Adipose tissue (tissue), 3 donors: ENCODE results near the gene CDC25A. TPM values are rescaled to one million over a fixed set of nuclear protein-coding genes. Genes with fewer than 3 reads are reported as not detected.
"Not testable (repeated sequence)": the region's sequence is repeated elsewhere in the genome, so short reads cannot be mapped to it uniquely, and the experiment has no call there.

Source experiments
- H3K27ac ChIP-seq: one replicate; pipeline ENCODE4 v1.5.1; 2013; ENCODE audit warnings: low read depth, low read length
- WGBS, 3 donors: extraction: QIAGEN DNeasy Blood & Tissue Kit; methylation state at CpG; one replicate each; pipeline ENCODE4 v1.1.7; 2013; 5-methylcytosine and 5-hydroxymethylcytosine counted together
- polyA plus RNA-seq, 3 donors: library from polyadenylated mRNA; stranded (reverse); fragments of 200-250 nt; gene quantifications; one replicate each; pipeline ENCODE4 v1.2.3, GENCODE V29; 2013
- donor health status: healthy with polysubstance abuse.
- donor health status: Bipolar disorder and iron deficiency.
- donor health status: healthy.

The CDC25A gene
- under 1 TPM; 0.17 to 0.79 (median 0.19) TPM for polyA plus RNA-seq

DNA sequence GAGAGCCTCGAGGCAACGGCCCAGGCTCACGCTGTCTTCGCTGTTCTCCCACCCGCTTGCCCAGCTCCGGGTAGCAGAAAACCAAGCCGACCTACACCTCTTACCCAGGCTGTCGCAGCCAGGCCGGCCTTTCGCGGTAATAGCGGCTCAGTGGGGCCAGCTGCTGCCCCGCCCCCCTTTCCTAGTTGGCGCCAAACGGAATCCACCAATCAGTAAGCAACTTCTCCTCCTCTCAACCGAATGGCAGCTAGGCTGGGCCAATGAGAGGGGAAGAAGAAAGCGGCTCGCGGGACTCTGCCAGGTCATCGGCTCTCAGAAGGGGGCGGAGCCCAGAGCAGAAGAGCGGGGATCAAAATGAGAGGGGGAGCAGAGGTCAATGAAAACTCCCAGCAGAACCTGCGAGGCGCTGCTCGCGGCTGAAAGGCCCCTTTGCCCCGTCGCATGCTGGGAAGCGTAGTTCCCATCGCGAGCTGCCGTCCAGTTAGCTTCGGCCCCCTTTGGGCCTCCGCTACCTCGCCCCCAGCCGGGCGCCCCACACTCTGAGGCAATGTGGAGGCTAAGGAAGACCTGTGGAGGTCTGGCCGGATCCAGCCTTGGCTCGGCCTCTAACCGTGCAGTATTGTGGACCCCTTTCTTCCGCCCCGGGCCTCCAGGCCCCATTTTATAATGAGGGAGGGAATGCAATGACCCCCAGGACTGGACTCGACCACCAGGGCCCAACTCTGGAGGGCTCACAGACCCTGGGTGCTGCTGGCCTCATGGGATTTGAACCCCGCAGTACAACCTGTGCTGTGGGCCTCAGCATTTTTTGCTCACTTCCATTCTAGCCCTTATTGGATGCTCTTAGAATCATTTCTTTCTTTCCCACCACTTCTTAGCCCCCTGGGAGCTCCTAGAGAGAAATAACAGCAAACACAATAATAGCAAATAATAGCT lies at the start of gene CDC25A:
Gene CDC25A (minus strand): TSS at position 152 of the 936 bp plus-strand sequence. CDS start 470 bp downstream, outside the sequence.
- H3K27ac ChIP-seq = no peak within 1 kb of the TSS
- 7 to 9% (median 8%) methylated on average over 44 of the region's 44 CpGs for WGBS, 3 donors

DNA sequence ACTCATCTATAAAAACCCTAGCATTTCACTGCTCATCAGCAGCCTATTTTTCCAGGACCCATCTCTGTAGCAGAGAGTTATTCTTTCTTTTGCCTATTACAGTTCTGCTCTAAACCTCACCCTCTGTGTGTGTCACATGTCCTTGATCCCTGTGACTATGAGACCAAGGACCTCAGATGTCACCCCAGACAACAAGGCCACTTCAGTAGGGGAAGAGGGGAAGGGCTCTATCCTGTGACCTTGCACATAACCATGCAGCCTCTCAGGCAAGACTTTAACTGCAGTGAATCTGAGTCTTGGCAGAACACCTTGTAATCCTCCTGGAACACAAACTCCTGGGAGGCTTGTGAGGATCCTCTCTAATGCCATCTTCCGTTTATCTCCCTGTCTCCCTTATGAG lies 48.3 kb upstream of the CDC25A start:
- no peak overlapping the region for H3K27ac ChIP-seq
- WGBS, 3 donors = 64 to 71% (median 71%) methylated on average over 1 of the region's 1 CpG

GRCh38 chr3:48233542-48233941 lies 45.3 kb upstream of the CDC25A start:
- WGBS, 3 donors = 53 to 88% (median 82%) methylated on average over 2 of the region's 2 CpGs
- H3K27ac ChIP-seq = no peak overlapping the region

DNA sequence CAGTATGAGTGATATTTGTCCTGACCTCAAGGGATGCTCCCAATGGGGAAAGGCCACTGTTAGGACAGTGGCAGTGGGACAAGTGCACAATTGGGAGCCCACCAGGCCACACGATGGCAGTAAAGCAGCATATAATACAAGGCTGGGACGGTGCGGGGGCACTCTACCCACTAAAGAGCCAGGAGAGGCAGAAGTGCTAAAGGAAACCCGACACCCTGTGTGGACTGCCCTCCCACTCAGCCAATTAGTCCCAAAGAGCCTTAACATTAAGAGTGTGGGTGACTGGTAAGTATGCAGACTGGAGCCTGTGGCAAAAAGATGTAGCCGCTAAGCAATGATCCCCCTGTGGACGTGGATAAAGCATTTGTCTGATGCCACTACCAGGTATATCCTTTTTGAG lies 44.5 kb upstream of the CDC25A start:
- no peak overlapping the region for H3K27ac ChIP-seq
- WGBS, 3 donors = 15 to 33% (median 29%) methylated on average over 6 of the region's 6 CpGs

DNA sequence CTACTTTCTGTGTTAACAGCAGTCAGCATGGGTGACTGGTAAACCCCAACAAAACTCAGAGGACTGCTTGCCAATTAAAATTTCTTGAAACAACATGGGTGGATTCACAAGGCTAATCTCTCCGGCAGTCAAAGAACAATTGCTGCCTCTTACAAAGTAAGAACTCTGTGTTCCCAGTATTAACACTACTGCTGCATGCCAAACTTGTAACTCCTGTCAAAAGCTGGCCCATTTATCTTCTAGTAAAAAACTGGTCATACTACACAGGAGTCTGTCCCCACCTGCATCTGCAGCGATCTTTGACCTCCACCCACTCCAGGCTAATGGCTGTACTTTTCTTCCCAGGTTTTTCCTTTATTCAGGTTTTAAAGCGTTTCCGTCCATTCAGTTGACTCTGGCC lies 44.0 kb upstream of the CDC25A start:
- WGBS, 3 donors = 40 to 70% (median 69%) methylated on average over 4 of the region's 4 CpGs
- H3K27ac ChIP-seq = no peak overlapping the region

DNA sequence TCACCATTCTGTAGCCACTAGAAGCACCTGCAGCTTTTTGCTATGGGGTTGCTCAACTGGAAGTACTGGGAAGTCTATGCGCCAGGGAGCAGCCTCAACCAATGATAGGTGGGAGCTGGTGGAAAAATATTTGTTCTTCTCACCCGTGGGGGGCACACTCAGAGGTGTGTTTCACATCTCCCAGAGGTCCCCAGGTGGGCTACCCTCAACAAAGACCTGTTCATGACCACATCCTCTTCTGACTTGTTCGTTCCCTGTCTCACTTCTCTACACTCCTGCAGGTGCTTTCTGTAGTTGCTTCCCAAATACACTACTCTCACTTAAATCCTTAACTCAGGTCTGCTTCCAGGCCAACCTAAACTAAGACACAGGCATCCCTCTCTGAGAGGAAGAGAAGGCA lies 38.7 kb upstream of the CDC25A start:
- WGBS, 3 donors = 20 to 50% (median 31%) methylated on average over 3 of the region's 3 CpGs
- no peak overlapping the region for H3K27ac ChIP-seq

DNA sequence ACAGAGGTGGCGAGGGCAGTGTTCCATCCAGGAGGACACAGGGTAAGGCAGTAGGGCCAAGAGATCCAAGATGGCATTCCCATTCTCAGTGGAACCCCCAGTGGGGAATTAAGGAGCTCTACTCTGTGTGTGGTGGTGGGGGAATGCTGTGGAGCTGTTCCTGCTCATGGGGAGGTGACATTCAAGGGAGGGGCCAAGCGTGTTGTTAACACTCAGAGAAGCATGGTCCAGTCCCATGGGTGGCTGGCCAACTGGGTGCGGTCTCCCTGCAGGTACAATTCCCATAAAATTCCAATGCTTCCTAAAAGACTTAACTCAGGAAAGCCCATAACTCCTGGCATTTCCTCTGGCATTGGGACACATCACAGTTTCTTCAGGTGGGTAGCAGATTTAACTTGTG lies 37.4 kb upstream of the CDC25A start:
- 84 to 90% (median 88%) methylated on average over 3 of the region's 3 CpGs for WGBS, 3 donors
- no peak overlapping the region for H3K27ac ChIP-seq

DNA sequence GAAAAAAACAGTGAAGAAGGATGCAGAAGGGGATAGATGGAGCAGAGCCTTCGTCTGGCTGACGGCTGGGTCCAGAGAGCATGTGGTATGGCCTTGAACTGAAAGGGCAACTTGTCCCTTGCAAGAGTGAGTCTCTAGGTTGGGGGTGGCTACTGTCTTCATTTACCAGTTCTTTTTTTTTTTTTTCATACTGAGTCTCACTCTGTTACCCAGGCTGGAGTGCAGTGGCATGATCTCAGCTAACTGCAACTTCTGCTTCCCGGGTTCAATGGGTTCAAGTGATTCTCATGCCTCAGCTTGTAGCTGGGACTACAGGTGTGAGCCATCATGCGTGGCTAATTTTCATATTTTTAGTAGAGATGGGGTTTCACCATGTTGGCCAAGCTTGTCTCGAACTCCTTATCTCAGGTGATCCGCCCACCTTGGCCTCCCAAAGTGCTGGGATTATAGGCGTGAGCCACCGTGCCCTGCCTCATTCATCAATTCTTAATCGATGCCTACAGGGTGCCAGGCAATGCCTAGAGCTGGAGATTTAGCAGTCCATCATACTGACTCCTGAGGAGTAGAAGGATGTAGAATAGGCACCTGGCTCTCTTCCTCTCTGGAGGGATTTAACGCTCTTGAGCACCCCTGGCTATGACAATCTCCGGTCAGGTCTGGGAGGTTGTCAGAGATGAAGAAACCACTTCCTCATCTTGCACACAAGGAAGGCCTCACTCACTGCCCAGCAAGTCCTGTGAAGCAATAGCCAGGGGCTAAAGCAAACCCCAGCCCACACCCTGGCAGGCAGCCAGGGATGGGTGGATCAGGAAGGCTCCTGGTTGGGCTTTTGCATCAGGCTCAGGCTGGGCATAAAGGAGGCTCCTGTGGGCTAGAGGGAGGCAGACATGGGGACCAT lies 34.6 kb upstream of the CDC25A start, which contains the start of gene CAMP:
Gene CAMP (plus strand): TSS at position 880 of the 898 bp plus-strand sequence. CDS start 17 bp downstream, at position 897.
- no peak within 1 kb of the TSS for H3K27ac ChIP-seq
- WGBS, 3 donors = 73 to 85% (median 74%) methylated on average over 11 of the region's 11 CpGs

GRCh38 chr3:48220746-48221145 lies 32.5 kb upstream of the CDC25A start:
- WGBS, 3 donors = 77 to 85% (median 79%) methylated on average over 9 of the region's 9 CpGs
- no peak overlapping the region for H3K27ac ChIP-seq

DNA sequence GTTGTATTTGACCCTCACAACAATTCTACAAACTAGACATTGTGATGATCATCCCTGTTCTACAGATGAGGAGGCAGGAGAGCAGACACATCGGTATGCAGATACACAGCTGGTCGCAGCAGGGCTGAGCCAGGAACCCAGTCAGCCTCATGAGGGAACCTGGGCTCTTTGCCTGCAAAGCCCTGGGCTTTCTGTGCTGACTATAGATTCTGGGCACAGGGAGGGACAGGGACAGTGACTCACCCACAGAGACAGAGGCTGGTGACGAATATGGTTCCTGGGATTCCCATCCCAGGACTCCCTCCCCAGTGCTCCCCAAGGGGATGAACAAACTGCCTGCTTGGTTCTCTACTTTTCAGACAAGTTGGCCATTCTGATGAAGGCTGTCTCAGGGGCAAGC lies 31.3 kb upstream of the CDC25A start:
- 54 to 78% (median 72%) methylated on average over 3 of the region's 3 CpGs for WGBS, 3 donors
- H3K27ac ChIP-seq = no peak overlapping the region

- 83 to 90% (median 87%) methylated on average over 5 of the region's 5 CpGs for WGBS, 3 donors
- no peak overlapping the region for H3K27ac ChIP-seq
Observed at GRCh38 chr3:48218537-48218936, 30.3 kb upstream of the CDC25A start.

DNA sequence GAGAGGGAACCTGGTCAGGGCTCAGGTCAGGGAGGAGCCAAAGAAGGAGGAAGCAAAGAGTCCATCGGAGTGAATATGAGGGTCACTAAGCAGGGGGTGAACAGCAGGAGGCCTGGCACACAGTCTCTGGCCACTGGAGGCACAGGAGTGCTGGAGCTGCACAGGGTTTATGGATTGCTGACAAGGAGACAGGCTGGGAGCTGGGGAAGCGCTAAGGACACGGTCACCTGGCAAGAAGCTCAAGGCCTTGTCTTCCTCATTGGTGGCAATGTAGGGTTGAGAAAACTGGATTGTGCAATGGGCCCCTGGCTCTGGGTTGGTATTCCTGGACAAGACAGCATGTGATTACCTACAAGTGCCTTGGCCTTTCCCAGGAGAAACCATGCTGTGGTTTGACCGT lies 29.2 kb upstream of the CDC25A start:
- WGBS, 3 donors = 59 to 79% (median 62%) methylated on average over 4 of the region's 4 CpGs
- no peak overlapping the region for H3K27ac ChIP-seq

GRCh38 chr3:48215876-48216275 lies 27.7 kb upstream of the CDC25A start:
- H3K27ac ChIP-seq = no peak overlapping the region
- WGBS, 3 donors = 53 to 62% (median 58%) methylated on average over 5 of the region's 5 CpGs

- WGBS, 3 donors = 31 to 39% (median 36%) methylated on average over 4 of the region's 4 CpGs
- H3K27ac ChIP-seq = no peak overlapping the region
Observed at GRCh38 chr3:48215466-48215865, 27.2 kb upstream of the CDC25A start.

- WGBS, 3 donors = 48 to 54% (median 51%) methylated on average over 3 of the region's 3 CpGs
- H3K27ac ChIP-seq = no peak overlapping the region
Observed at GRCh38 chr3:48215019-48215418, 26.8 kb upstream of the CDC25A start.

DNA sequence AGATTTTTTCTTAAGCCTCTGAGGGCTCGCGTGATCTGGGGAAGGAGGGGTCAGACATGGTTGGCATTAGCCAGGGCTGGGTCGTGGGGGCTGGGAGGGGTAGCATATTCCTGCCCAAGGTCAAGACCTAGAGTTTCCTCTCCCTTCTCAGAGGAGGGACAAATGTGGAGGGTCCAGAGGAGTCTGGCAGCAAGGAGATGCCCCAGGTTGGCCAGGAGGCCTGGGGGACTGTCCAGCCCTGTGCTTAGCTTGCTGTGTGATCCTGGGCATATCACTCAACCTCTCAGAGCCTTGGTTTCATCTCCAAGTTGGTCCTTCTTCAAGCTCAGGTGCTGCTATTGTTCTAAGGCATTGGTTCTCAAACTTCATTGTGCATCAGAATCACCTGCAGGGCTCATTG lies 26.0 kb upstream of the CDC25A start:
- no peak overlapping the region for H3K27ac ChIP-seq
- WGBS, 3 donors = 88 to 96% (median 95%) methylated on average over 3 of the region's 3 CpGs

- 94 to 98% (median 97%) methylated on average over 10 to 15 of the region's 36 CpGs for WGBS, 3 donors
- H3K27ac ChIP-seq = not testable (repeated sequence)
Observed at GRCh38 chr3:48211776-48212175, 23.6 kb upstream of the CDC25A start.

DNA sequence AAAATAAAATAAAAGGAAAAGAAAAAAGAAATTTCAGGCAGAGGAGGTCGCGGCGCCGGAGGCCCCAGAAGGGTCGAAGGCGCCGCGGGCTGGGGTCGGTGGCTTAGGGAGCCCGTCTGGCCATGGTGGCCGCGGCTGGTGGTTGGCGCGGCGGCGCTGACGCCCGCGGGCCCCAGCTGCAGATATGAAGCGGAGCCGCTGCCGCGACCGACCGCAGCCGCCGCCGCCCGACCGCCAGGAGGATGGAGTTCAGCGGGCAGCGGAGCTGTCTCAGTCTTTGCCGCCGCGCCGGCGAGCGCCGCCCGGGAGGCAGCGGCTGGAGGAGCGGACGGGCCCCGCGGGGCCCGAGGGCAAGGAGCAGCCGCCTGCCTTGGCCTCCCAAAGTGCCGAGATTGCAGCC lies 22.3 kb upstream of the CDC25A start:
- WGBS, 3 donors = 84 to 96% (median 84%) methylated on average over 24 to 36 of the region's 48 CpGs

GRCh38 chr3:48209445-48209844 lies 21.2 kb upstream of the CDC25A start:
- no peak overlapping the region for H3K27ac ChIP-seq
- 94 to 100% (median 97%) methylated on average over 4 of the region's 4 CpGs for WGBS, 3 donors

More for the DNA sequence above, 22.3 kb upstream of the CDC25A start:
- not testable (repeated sequence) for H3K27ac ChIP-seq
